IPS DF 6.9 (cell line): ENCODE measurements around the gene FOXG1.

ENCODE experiments used
- DNase-seq: peaks from one replicate; pipeline ENCODE4 v3.0.0-alpha.2; 2013; ENCODE audit warnings: low read depth, low spot score
- H3K27ac ChIP-seq: one replicate; pipeline ENCODE4 v1.5.1; 2013; ENCODE audit warnings: low read length, control low read depth
- H3K27me3 ChIP-seq: 2 replicates; pipeline ENCODE4 v1.6.1; 2013; ENCODE audit warnings: mild to moderate bottlenecking, low read length; ENCODE audit not compliant: control insufficient read depth, insufficient read depth
- H3K36me3 ChIP-seq: 2 replicates; pipeline ENCODE4 v1.6.1; 2013; ENCODE audit warnings: low read length; ENCODE audit not compliant: control insufficient read depth, insufficient read depth
- H3K4me1 ChIP-seq: 2 replicates; pipeline ENCODE4 v1.6.1; 2013; ENCODE audit warnings: low read length; ENCODE audit not compliant: control insufficient read depth, insufficient read depth
- H3K4me3 ChIP-seq: 2 replicates; pipeline ENCODE4 v1.5.1; 2013; ENCODE audit warnings: mild to moderate bottlenecking, low read length
- H3K9me3 ChIP-seq: 2 replicates; pipeline ENCODE4 v1.6.1; 2013; ENCODE audit warnings: low read length, inconsistent platforms; ENCODE audit not compliant: control insufficient read depth, insufficient read depth
- WGBS: extraction: QIAGEN DNeasy Blood & Tissue Kit; methylation state at CpG from one replicate; pipeline ENCODE4 v1.1.7; 2013; ENCODE audit warnings: mixed read lengths, missing lambda C conversion rate; ENCODE audit not compliant: insufficient read length, insufficient coverage; 5-methylcytosine and 5-hydroxymethylcytosine counted together

Gene FOXG1

DNA sequence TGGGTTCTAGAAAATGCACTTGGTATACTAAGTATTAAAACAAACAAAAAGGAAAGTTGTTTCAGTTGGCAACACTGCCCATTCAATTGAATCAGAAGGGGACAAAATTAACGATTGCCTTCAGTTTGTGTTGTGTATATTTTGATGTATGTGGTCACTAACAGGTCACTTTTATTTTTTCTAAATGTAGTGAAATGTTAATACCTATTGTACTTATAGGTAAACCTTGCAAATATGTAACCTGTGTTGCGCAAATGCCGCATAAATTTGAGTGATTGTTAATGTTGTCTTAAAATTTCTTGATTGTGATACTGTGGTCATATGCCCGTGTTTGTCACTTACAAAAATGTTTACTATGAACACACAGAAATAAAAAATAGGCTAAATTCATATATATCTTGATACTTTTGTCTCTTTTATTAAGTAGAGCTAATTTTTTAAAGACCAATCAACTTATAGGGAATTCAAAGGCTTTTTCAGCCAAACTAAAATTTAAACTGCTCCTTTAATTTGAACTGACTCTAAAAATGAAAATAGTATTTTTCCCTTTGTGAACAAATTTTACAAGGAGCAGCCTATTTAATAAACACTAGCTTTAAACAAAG is 2.8 kb downstream of the FOXG1 start:
- WGBS: no CpG with 5 or more reads among the region's 4 CpGs
- H3K36me3 ChIP-seq: no peaks in the 10 kb centered on the region
- H3K9me3 ChIP-seq: no peaks in the 10 kb centered on the region
- no peak overlapping the region for H3K4me3 ChIP-seq
- DNase-seq: no peak
- peaks cover 53% of the 10 kb centered on the region for H3K27me3 ChIP-seq
- peaks cover 3% of the 10 kb centered on the region; the same call in 1 of the 2 replicates for H3K4me1 ChIP-seq
- H3K27ac ChIP-seq: no peak overlapping the region

DNA sequence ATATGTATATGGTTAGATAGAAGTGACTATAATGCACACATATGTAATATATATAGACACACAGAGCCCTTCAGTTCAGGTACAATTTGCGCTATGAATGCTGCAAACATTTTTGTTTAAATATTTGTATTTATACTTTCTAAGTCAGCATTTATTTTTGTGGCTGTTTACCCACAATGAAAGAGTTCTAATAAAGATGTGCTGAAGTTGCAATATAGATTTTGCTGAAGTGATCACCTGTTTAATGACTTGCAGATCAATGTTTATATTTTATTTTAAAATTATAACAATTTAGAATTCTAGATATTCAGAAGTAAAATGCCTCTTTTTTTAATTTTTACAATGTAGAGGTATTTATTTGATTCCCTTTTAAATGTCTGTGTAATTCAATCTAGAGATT is 3.5 kb downstream of the FOXG1 start:
- no CpG with 5 or more reads among the region's 1 CpG for WGBS
- H3K9me3 ChIP-seq: no peaks in the 10 kb centered on the region
- no peak for DNase-seq
- H3K4me3 ChIP-seq: no peak overlapping the region
- H3K4me1 ChIP-seq: peaks cover 3% of the 10 kb centered on the region; the same call in 1 of the 2 replicates
- H3K36me3 ChIP-seq: no peaks in the 10 kb centered on the region
- peaks cover 56% of the 10 kb centered on the region for H3K27me3 ChIP-seq
- no peak overlapping the region for H3K27ac ChIP-seq

DNA sequence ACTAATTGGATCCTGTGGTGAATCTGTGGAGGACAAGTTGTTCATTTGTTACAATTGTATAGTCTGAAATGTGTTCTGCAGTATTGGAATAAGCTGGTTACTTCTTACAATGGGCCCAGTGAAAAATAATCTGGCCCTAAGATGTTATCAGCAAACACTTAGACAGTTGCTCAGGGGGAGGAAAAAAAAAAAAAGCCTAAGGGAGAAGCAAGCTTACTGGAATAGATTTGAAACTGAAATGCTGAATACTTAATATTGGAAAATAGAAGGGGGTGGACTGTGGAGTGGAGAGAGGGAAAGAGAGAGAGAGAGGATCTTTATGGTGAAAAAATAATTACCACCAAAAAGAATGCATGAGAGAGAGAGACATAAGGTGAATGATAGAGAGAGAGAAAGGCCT is 4.0 kb downstream of the FOXG1 start:
- no peak for DNase-seq
- H3K9me3 ChIP-seq: no peaks in the 10 kb centered on the region
- no peaks in the 10 kb centered on the region for H3K36me3 ChIP-seq
- no peak overlapping the region for H3K4me3 ChIP-seq
- H3K27ac ChIP-seq: no peak overlapping the region
- H3K27me3 ChIP-seq: peaks cover 55% of the 10 kb centered on the region
- peaks cover 3% of the 10 kb centered on the region; the same call in 1 of the 2 replicates for H3K4me1 ChIP-seq

DNA sequence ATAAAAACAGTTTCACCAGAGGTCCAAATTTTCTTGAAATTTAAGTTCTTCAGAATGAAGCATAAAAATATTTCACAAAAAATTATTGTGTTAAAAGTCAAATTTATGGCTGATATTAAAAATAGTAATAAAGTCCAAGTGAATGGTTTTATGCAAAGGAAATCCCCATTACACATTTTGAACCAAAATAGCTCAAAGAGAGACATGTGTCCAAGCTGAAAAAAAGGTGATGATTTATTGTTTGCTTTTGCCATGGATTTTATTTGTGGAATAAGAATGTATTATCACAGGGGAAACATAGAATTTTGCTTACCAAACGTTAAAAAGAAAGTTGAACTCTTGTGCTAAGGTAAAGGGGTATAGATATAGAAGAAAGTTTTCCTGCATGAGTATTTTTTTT is 4.6 kb downstream of the FOXG1 start:
- no peaks in the 10 kb centered on the region for H3K36me3 ChIP-seq
- peaks cover 54% of the 10 kb centered on the region for H3K27me3 ChIP-seq
- no peak overlapping the region for H3K4me3 ChIP-seq
- H3K4me1 ChIP-seq: peaks cover 3% of the 10 kb centered on the region; the same call in 1 of the 2 replicates
- no peak overlapping the region for H3K27ac ChIP-seq
- no peaks in the 10 kb centered on the region for H3K9me3 ChIP-seq
- no CpG with 5 or more reads among the region's 1 CpG for WGBS
- no peak for DNase-seq

DNA sequence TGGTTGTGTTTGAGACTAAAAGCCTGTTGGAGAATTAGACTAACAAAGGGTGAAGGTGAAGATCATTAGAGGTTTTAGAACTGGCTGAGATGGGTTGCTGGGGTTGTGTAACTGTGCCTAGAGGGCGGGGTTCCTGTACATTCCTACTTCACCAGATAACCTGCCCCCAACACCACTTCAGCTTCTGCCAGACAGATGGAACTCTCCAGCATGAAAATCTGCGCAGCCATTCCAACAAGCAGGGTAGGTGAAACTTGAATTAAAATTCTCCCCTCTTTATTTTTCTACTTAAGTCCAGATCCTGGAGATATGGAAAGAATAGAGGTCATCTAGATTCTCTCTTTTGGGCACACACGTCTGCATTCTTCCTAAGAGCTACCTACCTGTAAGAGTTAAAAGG is 6.0 kb downstream of the FOXG1 start:
- no peaks in the 10 kb centered on the region for H3K9me3 ChIP-seq
- WGBS: no CpG with 5 or more reads among the region's 3 CpGs
- H3K36me3 ChIP-seq: no peaks in the 10 kb centered on the region
- no peak overlapping the region for H3K27ac ChIP-seq
- peaks cover 3% of the 10 kb centered on the region; the same call in 1 of the 2 replicates for H3K4me1 ChIP-seq
- no peak for DNase-seq
- H3K27me3 ChIP-seq: peaks cover 56% of the 10 kb centered on the region
- no peak overlapping the region for H3K4me3 ChIP-seq

DNA sequence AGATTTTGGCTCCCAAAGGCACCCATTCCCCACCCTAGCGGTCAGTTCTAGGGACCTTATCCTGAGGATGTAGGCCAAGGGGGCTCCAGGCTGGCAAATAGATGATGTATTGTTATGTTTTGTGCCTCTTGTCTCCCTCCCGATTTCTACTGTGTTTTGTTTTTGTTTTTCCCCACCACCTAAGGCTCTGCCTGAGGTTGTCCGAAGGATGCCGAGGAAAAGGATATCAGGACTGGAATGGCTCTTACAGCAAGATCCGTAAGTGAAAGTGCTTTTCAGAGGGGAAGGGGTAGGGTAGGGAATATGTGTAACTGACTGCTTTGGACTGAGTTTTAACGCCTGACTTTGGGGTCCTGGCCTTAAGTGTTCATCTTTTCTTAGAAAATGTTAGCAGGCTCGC is 6.6 kb downstream of the FOXG1 start:
- H3K27me3 ChIP-seq: peaks cover 57% of the 10 kb centered on the region
- peaks cover 4% of the 10 kb centered on the region; the same call in 1 of the 2 replicates for H3K4me1 ChIP-seq
- no CpG with 5 or more reads among the region's 7 CpGs for WGBS
- no peaks in the 10 kb centered on the region for H3K36me3 ChIP-seq
- H3K27ac ChIP-seq: no peak overlapping the region
- no peaks in the 10 kb centered on the region for H3K9me3 ChIP-seq
- no peak for DNase-seq
- H3K4me3 ChIP-seq: no peak overlapping the region

DNA sequence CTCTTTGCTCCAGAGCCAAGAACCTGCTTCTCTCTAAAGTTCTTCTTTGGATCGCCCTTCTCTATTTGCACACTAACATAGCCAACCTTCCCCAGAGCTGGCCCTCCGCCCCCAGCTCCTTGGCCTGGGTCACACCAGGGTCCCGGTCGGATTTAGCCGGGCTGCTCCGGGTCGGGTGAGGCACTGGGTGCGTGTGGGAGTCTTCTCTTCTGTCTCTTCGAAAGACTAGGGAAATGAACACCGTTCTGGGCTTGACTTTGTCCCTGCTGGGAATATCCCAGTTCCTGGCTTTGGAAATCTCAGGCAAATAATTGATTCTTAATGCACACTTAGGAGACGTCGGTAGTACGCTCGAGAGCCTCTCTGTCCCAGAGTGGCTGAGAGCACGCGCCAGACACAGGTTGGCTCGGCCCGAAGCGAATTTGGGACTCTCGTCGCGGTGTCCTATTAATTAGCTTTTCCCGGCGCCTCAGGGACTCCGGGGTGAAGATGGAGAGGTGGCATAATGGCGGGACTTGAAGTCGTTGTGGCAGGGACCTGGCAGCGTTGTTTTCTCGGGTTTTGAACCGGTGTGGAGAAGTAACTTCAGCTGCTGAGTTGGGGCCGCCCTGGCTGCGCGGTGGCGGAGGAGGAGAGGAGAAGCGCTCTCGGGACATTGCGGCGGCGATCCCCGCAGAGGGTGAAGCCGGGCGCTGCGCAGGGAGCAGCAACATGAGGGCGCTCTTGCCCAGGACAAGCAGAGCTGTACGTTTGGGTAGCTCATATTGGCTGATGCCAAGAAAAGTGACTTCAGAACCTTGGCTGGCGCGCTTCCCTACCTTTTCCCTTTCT is 7.5 kb downstream of the FOXG1 start:
- Histone ChIP-seq H3K36me3 (no peaks in the 10 kb centered on the region), H3K4me1 (peaks cover 4% of the 10 kb centered on the region; the same call in 1 of the 2 replicates), H3K4me3 (peak overlapping the region; percentile 6; the same call in 1 of the 2 replicates), H3K27ac (no peak overlapping the region), H3K9me3 (no peaks in the 10 kb centered on the region), H3K27me3 (peaks cover 51% of the 10 kb centered on the region)
- DNase-seq: no peak
- WGBS: no CpG with 5 or more reads among the region's 47 CpGs

DNA sequence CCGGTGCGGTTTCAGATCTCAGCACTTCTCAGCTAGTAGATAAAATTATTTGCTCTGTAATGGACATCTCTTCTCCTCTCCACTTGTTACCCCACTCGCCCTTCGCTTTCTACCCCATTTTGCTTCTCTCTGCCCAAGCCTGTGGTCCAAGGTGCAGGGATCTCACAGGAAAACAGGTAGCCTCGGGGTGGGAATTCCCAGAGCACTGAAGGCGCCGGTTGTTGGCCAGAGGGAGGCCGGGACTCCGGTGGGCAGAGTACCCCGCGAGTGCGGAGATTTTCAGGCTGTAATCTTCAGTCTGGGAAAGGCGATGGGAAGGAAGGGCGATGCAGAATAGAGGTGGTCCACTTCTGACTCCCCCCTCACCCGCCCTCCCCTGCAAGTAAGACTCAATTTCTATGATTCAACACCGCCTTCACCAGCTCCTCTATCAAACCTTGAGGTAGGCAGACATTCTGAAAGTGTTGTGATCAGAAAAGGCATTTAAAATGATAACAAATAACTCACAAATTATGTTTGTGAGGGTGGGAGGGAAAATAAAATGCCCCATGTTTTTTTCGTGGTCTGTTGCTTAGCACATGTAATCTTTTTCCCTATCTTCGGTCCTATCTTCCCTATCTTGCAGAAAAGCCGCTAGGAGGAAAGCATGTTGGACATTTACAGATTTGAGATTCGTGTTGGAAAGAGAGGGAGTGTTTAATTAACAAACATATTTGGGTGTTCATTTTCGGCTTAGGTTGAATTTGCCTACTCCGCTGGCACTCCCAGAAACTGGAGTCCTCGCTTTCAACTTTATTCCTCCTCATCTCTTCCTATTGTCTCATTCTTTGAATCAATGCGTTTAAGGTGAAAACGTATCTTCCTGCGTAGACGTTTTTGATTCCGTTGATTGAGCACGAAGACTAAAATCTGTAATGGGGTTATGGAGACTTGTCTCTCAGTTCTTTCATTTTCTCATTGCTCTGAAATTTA is 8.5 kb downstream of the FOXG1 start:
- Histone ChIP-seq H3K27me3 (peaks cover 48% of the 10 kb centered on the region), H3K9me3 (no peaks in the 10 kb centered on the region), H3K4me3 (peak overlapping the region; percentile 10; the same call in 1 of the 2 replicates), H3K27ac (no peak overlapping the region), H3K4me1 (peaks cover 4% of the 10 kb centered on the region; the same call in 1 of the 2 replicates), H3K36me3 (no peaks in the 10 kb centered on the region)
- no peak for DNase-seq
- WGBS: no CpG with 5 or more reads among the region's 29 CpGs

DNA sequence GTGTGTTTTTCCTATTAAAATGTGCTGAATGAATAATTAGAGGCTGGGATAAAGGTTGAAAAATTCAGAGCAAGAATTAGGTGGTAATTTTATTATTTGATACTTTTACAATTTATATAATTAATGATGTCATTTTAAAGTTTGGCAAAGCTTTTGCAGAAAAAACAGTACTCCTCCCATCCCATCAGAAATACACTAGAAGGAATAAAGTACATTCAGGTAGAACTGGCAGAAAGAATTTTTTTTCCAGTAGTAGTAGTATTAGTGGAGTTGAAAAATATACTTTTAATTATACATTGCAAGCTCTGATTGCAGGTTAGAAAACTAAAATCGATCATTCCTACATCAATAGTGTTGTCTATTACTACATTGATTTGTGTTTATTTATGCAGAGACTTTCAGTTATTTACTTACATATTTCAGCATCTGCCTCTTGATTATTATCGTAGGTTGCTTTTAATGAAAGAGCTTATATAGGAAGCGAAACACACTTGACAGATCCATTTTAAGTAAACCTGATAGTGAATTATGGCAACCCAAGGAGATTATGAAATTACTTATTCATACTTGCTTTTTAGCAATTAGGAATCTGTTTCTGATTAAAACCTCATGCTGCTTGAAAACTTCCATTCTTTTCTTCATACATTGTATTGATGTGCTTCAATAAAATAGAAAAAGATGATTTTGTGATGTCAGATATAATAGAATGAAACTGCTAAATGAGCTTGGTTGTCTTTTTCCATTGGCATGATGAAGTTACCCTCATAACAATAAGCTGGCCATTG is 10.1 kb downstream of the FOXG1 start:
- Histone ChIP-seq H3K4me1 (peaks cover 8% of the 10 kb centered on the region), H3K27me3 (peaks cover 51% of the 10 kb centered on the region), H3K36me3 (no peaks in the 10 kb centered on the region), H3K4me3 (no peak overlapping the region), H3K9me3 (no peaks in the 10 kb centered on the region), H3K27ac (no peak overlapping the region)
- no CpG with 5 or more reads among the region's 3 CpGs for WGBS
- no peak for DNase-seq
